ENCODE data around the gene MAP4K5.

DNA sequence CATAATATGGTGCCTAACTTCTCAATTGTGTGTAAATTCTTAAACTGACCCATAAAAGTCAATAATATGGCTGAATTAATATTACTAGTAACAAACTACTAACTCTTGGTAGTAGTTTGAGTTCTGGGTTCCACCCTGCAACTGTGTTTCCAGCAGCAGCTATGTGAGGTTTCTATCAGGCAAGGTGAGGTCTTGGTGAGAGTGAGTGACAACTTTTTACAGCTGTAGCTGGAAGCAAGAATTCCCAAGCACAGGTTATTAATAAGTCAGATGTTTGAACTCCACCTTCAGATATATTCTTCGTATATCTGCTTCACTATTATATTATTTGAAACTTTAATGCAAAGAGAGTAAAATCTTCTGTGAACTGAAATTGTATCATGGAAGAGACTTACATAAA lies 43.8 kb downstream of the MAP4K5 start:
- TF ChIP-seq, protein P1, sequence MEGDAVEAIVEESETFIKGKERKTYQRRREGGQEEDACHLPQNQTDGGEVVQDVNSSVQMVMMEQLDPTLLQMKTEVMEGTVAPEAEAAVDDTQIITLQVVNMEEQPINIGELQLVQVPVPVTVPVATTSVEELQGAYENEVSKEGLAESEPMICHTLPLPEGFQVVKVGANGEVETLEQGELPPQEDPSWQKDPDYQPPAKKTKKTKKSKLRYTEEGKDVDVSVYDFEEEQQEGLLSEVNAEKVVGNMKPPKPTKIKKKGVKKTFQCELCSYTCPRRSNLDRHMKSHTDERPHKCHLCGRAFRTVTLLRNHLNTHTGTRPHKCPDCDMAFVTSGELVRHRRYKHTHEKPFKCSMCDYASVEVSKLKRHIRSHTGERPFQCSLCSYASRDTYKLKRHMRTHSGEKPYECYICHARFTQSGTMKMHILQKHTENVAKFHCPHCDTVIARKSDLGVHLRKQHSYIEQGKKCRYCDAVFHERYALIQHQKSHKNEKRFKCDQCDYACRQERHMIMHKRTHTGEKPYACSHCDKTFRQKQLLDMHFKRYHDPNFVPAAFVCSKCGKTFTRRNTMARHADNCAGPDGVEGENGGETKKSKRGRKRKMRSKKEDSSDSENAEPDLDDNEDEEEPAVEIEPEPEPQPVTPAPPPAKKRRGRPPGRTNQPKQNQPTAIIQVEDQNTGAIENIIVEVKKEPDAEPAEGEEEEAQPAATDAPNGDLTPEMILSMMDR (conservative IDR thresholded peaks at IDR 0.05 in 1 of 2, IDR thresholded peaks at IDR 0.05 in 1 of 2; ENCODE audit: extremely low read depth in 1 of 2, insufficient read depth in 1 of 2, low read depth in 1 of 2, low read length in 2 of 2), result no peak
- TF ChIP-seq EZH2 (IDR thresholded peaks at IDR 0.05; ENCODE audit: borderline replicate concordance, low read length), result no peak
